ENCODE data around the gene UBE3A. TPM values are rescaled to one million over a fixed set of nuclear protein-coding genes. Genes with fewer than 3 reads are reported as not detected.
"Not testable (repeated sequence)": the region's sequence is repeated elsewhere in the genome, so short reads cannot be mapped to it uniquely, and the experiment has no call there.

UBE3A gene
- polyA plus RNA-seq, 4 donors = 82.2 to 111 (median 104) TPM

DNA sequence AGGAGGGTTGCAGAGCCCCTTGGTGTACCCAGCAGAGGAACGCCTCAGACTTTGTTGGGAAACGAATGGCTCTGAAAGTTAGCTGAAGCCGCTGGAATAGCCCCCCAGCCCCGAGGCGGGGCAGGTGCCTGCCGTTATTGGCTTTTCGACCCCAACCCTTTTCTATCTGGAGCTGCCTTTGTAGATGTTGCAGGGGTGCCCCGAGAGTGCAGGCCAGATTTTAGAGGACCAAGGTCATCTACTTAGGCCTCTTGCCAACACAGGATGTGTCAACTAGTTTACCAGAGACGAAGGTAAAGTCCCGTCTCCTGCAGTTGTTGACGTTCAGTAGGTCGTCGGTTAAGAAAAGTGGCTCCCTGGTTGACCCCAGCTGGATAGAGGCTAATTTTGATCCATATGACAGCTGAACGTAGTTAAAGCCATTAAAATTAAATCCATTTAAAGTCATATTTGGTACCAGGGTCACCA is 579 bp upstream of the UBE3A start:
- peak in 2 of 4 donors; percentile 33 to 47 for DNase-seq (ENCODE audit: low read depth in 4 of 4, low spot score in 3 of 4)

DNA sequence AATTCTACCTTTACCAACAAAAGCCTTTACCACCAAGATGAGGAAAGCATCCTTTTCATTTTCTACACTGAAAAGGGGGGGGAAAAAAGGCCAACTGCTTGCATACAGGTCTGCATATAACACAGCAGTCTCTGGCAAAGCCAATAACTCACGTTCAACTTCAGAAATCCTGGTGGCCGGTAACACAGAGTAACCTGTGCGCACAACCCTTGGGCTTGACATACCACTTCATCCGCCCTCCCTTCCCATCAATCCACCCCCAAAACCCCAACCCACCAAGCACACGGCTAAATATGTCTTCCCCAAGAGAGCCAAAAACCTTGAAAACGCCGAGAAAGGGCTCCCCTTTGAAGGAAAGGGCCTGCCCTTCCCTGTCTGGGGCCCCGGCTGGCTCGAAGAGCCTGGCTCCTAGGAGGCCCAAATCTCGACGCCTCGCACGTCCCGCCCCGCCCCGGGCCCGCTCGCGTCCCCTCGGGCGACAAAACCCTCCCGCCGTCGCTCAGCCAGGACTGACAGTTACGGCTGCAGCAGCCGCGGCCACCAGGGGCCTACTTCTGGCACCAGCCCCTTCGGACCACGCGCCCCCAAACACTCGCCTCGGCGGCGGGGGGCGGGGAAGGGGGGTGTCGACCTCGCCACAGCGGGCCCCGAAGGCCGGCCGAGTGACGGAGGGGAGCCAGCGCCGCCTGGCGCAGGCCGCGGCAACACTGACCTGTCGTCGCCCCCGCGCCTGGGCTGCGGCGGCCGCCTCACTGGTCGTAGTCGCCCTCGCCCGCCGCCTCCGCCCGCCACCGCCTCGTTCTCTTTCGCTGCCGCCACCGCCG is 835 bp downstream of the UBE3A start:
- peak; percentile 20 to 50 (median 40) for DNase-seq (ENCODE audit: low read depth in 4 of 4, low spot score in 3 of 4)

DNA sequence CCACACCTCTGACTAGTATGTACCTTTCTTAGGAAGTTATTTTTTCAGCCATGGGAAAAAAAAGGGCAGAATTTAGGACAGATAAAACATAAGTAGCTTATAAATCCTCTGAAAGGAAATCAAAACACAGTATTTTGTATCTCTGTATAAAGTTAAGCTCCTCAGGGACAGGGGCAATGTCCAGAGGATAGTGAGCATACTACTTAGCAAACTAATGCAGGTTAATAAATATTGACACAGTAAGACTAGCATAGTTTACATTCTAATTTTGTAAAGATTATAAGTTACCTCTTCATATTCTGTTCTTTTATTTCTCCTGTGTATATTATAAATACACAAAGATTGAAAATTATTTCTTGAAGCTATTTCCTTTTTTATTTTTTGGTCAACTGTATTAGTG is 2.1 kb downstream of the UBE3A start:
- no peak for DNase-seq (ENCODE audit: low read depth in 4 of 4, low spot score in 3 of 4)

DNA sequence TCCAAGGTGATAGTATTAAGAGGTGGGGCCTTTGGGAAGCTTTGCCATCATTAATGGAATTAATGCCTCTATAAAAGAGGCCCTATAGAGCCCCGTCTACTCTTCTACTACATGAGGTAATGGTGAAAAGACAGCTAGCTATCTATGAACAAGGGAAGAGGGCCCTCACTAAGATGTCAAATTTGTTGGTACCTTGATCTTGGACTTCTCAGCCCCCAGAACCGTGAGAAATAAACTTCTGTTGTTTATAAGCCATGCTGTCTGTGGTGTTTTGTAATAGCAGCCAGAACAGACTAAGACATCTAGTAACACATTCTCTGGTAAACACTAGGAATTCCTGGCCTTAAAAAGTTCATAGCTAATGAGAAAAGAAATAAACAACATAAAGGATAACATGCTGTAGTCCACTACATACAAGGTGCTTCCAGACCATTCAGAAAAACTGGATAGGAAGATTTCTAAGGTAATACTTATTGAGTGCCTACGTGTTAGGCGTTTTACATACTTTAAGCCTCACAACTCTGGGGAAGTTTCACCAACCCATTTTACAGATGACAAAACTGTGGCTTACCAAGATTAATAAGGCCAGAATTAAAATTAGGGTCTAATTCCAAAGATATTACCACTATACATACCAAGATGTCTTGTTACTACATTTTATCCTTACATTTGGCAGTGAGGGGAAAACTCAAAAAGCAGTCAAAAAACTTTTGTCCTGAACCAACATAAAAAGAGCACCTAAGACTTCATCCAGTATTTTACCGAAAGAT is 3.2 kb downstream of the UBE3A start:
- no peak for DNase-seq (ENCODE audit: low read depth in 4 of 4, low spot score in 3 of 4)

DNA sequence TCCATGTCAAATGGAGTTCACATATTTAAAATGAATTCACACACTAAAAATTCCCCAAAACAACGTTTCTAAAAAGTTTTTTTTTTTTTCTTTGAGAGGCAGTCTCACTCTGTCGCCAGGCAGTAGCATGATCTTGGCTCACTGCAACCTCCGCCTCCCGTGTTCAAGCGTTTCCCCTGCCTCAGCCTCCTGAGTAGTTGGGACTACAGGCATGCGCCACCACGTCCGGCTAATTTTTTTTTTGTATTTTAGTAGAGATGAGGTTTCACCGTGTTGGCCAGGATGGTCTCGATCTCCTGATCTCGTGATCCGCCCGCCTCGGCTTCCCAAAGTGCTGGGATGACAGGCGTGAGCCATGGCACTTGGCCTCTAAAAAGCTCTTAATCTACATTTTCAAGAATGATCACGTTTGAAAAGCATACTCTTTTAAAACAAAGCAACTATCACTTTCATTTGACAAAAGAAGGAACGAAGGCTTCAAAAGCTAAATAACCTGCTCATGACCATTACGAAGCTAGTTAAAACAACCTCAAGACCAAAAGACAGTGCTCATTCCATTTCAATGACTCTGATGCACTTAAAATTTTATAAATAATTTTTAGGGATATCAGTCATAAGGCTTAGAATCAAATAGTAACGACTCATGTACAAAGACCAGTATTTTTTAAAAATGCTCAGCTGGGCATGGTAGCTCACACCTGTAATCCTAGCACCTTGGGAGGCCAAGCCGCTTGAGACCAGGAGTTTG is 5.5 kb downstream of the UBE3A start:
- DNase-seq (ENCODE audit: low read depth in 4 of 4, low spot score in 3 of 4) = no peak

DNA sequence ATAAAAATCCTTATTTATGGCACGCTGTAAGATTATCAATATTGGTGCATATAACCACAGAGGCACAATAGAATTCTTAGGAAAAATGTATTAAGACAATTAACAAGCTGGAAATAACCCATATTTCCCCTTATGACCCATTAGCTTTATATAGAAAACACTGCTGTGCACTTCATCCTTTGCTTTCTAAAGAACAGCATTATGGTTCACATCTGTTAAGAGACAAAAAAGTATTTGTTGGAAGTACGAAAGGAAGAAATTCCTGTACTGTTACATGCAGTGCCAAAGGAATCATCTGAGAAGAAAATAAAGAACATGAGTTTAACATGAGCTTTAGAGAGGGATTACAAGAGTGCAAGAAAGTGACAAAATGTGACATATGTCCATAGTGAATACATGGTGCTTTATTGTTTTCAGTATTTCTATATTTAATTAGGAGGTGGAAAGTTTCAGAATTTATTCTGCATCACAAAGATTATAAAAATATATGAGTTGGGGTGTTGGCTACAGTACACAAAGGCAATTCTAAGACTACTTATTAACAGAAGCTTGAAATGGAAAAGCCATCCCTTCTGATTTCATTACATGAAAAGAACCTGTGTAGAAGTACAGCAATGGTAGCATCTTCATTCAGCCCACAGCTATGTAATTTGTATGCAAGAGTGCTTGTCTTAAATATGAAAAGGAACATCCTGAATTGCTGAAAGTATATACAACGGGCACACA is 6.8 kb downstream of the UBE3A start:
- DNase-seq (ENCODE audit: low read depth in 4 of 4, low spot score in 3 of 4) = no peak

DNA sequence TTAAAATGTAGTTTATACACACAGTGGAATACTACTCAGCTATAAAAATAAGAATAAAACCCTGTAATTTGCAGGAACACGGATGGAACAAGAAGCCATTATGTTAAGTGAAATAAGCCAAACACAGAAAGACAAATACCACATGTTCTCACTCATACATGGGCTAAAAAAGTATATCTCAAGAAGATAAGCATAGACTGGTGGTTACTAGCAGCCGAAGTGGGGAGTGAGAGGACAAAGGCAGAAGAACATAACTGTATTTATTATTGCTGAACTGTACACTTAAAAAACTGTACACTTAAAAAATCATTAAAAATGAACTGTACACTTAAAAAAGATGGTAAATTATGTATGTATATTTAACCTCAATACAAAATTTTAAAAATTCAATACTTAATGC is 11.0 kb downstream of the UBE3A start:
- DNase-seq (ENCODE audit: low read depth in 4 of 4, low spot score in 3 of 4) = no peak

DNA sequence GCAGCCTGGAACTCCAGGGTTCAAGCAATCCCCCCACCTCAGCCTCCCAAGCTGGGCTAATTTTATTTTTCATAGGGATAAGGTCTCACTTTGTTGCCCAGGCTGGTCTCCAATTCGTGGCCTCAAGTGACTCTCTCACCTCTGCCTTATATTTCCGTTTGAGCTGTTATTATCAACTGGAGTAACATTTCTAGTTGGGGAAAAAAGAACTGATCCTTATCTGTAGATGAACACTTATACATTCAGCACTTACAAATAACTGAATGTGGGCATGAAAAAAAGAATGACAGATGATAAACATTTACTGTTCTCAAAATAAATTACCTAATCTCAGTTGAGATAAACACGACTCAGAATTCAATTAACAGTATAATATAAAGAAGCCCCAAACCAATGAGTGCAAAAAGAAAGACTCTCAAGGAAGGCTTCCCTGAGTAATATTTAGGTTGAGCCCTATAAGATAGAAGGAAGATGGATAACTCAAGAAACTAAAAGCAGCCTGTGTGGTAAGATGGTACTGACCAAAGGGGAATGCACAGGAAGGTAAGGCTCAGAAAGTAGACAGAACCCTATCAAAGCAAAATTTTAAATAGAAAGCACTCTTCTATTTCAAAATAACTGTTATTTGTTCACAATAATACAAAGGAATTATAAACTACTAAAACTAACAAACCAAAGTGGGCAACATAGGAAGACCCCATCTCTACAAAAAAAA is 11.8 kb downstream of the UBE3A start:
- no peak for DNase-seq (ENCODE audit: low read depth in 4 of 4, low spot score in 3 of 4)

DNA sequence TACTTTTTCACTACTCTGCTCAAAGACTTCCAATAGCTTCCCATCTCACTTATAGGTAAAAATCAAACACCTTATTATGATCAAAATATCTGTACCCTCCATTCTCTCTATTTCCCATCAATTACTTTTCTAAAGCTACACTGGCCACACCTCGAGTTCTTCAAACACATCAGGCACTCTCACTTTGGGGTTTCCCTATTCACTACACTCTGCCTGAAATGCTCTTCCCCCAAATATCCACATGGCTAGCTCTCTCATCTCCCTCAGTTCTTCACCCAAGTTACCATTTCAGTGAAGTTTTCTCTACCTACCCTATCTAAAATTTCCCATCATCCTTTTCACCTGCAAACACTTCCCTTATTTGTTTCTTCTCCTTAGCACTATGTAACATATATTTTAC is 14.8 kb downstream of the UBE3A start:
- DNase-seq (ENCODE audit: low read depth in 4 of 4, low spot score in 3 of 4) = no peak

DNA sequence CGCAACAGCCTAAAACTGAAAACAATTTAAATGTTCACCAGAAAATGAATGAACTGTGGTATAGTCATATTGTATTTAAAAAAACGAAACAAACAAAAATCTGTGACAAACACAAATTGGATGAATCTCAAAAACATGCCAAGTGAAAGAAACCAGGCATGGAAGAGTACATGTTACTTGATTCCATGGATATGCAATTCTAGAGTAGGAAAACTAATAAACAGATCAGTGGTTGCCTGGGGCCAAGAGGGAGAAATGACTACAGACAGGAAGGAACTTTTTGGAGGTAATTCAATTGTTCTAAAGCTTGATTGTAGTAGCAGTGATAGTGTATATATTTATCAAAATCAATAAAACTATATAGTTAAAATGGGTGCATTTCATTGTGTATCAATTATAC is 16.8 kb downstream of the UBE3A start:
- no peak for DNase-seq (ENCODE audit: low read depth in 4 of 4, low spot score in 3 of 4)

DNA sequence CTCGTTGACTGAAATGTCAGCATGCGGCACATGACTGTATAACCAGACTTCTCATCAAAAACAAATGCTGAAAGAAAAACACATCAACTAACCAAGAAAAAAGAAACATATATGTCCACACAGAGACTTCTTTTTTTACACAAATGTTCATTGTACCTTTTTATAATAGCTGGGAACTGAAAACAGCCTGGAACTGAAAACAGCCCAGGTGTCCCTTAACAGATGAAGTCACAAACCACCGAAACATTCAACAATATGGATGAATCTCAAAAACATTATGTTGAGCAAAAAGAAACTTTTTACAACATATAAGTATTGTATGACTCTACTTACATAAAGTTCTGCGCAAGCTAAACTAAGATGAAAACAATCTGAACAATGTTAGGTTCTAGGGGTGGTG is 20.6 kb downstream of the UBE3A start:
- no peak for DNase-seq (ENCODE audit: low read depth in 4 of 4, low spot score in 3 of 4)

DNA sequence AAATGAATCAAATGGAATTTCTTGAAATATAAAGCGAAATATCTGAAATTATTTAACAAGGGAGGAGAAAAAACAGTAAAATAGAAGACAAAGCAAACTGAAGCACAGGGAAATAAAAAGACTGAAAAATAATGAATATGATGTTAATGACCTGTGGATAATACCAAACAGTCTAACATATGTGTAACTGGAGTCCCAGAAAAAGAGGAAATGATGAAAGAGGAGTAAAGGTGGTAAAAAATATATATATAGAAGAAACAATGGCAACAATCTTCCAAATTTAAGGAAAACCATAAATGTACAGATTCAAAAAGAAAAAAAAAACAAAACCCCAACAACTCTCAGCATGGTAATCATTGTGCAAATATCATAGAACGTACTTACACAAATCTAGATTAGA is 21.2 kb downstream of the UBE3A start:
- no peak for DNase-seq (ENCODE audit: low read depth in 4 of 4, low spot score in 3 of 4)

DNA sequence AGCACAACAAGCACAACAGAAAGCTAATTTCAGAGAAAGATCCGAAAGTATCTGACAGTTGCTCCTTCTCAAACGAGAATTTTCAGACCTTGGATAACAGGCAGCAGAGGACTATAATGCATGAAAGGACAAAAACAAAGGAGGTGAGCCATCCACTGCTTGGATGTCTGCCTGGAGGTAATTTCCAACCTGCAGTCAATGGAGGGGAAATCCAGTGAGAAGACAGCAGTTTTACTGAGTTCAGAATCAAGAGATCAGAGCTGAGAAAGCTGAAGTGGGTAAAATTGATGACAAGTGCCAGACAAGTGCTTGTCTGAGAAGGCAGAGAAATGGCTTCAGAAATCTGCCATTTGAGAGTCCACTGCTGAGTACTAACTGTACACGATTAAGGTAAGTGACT is 22.1 kb downstream of the UBE3A start:
- DNase-seq (ENCODE audit: low read depth in 4 of 4, low spot score in 3 of 4) = no peak

DNA sequence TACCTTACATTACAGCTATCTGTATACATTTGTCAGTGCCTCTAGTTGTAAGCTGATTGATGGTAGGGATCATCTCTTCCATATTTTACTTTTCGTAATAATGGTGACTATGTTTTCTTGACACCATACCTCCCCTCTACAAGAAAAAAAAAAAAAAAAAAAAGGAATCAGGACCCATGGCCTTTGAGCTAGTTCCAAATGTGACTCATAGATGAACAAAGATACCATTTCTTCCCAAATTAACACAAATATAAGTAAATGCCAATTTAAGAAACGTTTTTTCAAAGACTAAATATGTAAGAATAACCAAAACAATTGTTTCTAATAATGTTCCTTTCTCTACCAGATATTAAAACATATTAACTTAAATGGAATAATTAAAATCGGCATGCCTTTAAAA is 23.1 kb downstream of the UBE3A start:
- no peak for DNase-seq (ENCODE audit: low read depth in 4 of 4, low spot score in 3 of 4)

DNA sequence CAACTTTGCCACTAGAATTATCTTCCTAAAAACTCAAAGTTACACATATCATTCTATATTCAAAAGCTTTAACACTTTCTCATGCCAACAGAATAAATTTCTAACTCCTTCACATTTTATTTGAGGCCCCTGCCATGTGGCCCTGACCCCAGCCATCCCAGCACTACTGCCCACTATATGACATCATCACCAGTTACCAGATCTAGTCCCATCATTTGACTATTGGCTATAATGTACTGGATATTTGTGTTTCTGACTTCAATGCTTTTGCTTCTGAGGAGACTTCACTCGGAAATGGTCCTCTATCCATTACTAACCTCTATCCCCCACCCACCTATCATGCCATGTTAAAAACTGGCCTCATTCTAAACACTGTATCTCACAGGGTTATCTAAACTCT is 23.6 kb downstream of the UBE3A start:
- DNase-seq (ENCODE audit: low read depth in 4 of 4, low spot score in 3 of 4) = no peak

DNA sequence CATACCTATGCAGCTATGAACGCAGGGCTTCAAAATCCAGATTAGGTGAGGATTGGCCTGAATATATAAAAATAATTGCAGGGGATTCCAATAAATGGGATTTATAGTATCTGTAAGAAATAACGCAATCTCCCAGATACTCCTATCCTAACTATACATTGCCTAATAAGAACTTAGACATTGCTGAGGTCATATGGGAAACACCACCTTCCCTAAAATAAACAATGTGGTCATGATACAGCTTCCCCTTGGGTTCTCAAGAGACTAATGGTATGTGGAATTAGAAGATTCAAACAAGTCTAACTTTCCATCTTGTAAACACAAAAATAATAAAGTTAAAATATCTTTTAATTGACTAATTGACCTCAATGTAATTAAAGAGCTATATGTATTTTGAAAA is 28.2 kb downstream of the UBE3A start:
- DNase-seq (ENCODE audit: low read depth in 4 of 4, low spot score in 3 of 4) = no peak

DNA sequence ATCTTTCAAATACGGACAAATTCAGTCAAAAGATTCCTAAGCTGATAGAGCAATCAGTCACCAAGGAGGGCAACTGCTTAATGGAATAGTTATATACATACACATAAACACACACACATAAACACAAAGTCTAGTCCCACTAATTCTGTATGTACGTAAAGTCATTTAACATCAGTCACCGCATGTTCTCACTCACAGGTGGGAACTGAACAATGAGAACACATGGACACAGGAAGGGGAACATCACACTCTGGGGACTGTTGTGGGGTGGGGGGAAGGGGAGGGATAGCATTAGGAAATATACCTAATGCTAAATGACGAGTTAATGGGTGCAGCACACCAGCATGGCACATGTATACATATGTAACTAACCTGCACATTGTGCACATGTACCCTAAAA is 29.1 kb downstream of the UBE3A start:
- DNase-seq (ENCODE audit: low read depth in 4 of 4, low spot score in 3 of 4) = not testable (repeated sequence)

DNA sequence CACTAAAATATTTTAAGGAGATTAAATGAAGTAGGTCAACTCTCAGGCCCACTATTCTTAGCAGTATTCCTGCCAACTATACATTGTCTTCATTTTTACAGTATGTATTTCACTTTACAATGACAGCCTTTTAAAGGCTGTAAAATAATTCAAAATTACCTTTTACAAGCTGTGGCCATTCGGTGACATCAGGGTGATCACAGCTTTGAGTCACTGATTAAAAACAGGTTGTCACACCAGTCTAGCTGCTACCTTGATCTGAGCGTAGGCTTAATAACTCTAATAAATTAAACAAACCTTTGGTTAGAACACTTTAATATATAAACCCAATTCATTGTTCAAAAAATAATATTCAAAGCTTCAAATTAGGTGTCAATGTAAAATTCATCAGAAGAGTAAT is 29.9 kb downstream of the UBE3A start:
- DNase-seq (ENCODE audit: low read depth in 4 of 4, low spot score in 3 of 4) = no peak

DNA sequence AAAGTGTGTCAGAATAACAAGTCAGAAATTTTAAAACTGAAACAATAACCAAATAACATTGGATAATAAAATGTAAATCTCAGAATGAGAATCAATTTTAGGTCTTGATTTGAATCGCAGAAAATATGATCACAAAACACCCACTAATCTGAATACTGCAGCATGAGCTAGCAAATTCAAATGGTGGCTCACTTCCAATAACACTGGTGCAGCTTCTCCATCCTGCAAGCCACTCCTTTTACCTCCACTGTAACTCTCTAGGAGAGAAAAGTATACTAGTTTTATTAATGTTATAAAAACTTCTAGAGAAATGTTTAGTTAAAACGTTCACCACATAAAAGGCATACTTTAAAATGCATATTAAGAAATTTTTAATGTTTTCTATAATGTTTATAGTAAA is 30.4 kb downstream of the UBE3A start:
- DNase-seq (ENCODE audit: low read depth in 4 of 4, low spot score in 3 of 4) = no peak

DNA sequence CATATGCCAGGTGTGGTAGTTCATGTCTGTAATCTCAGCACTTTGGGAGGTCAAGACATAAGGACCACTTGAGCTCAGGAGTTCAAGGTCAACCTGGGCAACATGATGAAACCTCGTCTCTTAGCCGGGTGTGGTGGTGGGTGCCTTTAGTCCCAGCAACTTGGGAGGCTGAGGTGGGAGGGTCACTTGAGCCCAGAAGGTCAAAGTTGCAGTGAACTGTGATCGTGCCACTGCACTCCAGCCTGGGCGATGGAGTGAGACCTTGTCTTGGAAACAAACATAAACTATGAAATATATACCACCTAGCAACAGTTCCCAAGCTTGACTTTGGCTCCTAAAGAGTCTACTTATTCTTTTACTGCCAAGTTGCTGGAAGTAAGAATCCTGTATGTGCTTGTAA is 30.9 kb downstream of the UBE3A start:
- no peak for DNase-seq (ENCODE audit: low read depth in 4 of 4, low spot score in 3 of 4)

Measured in right renal pelvis (tissue), 4 donors.